ENCODE results near the gene ETV3L.

- TF ChIP-seq CTCF (IDR thresholded peaks at IDR 0.05; ENCODE audit: low read depth, low read length, poor library complexity, severe bottlenecking) (no peak), EZH2phosphoT487 (IDR thresholded peaks at IDR 0.05; ENCODE audit: borderline replicate concordance, low read length) (no peak)
Measured at GRCh38 chr1:157111396-157112165, 12.0 kb upstream of the ETV3L start.

All from DOHH2 (cell line).